ENCODE measurements around the gene DRD3.

DNA sequence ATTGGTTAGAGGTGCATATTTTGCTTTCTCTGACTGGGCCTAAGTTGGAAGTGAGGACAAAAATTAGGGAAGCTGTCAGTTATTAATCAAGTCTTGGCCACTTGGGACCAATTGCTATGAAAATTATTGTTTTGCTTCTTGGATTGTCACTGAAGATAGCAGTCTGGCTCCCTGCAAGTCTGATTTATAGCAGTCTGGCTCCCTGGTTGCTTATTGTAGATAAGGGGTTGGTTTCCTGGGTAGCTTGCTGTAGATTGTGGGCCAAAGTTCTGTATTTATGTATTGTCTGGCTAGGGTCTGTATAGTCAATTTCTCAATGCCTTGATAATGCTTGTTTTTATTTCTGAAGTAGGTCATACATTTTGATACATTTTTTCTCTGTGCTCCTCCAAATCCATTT is 13.3 kb upstream of the DRD3 start:
- TF ChIP-seq FOXA1 (IDR thresholded peaks at IDR 0.05) (no peak), TARDBP (IDR thresholded peaks at IDR 0.05) (no peak), ARNT (IDR thresholded peaks at IDR 0.05) (no peak)

All from HEK293T (cell line).